Measurements from ENCODE around the gene ERICH6B.
"Not testable (repeated sequence)": the region's sequence is repeated elsewhere in the genome, so short reads cannot be mapped to it uniquely, and the experiment has no call there.

Gene ERICH6B
- total RNA-seq = 0 reads per million in 4 donors

- no peak for DNase-seq
These were observed at the start of gene ERICH6B for GRCh38 chr13:45615501-45616101. Gene ERICH6B, minus strand, starts transcription at chr13:45615739. Its CDS starts 18,734 bp downstream, at chr13:45597005.

GRCh38 chr13:45662903-45663302 is 47.4 kb upstream of the ERICH6B start:
- DNase-seq = not testable (repeated sequence)

- DNase-seq = no peak
These were observed 46.6 kb upstream of the ERICH6B start for GRCh38 chr13:45662162-45662561.

GRCh38 chr13:45660458-45660857 is 44.9 kb upstream of the ERICH6B start:
- not testable (repeated sequence) for DNase-seq

- no peak for DNase-seq
These were observed 44.0 kb upstream of the ERICH6B start for GRCh38 chr13:45659536-45659935.

- DNase-seq = no peak
These were observed 43.2 kb upstream of the ERICH6B start for GRCh38 chr13:45658586-45659235.

- no peak for DNase-seq
These were observed 39.3 kb upstream of the ERICH6B start for GRCh38 chr13:45654633-45655349.

GRCh38 chr13:45645263-45645662 is 29.7 kb upstream of the ERICH6B start:
- not testable (repeated sequence) for DNase-seq

- DNase-seq = not testable (repeated sequence)
These were observed 26.6 kb upstream of the ERICH6B start for GRCh38 chr13:45642159-45642558.

GRCh38 chr13:45635291-45635690 is 19.8 kb upstream of the ERICH6B start:
- DNase-seq = not testable (repeated sequence)

- no peak for DNase-seq
These were observed 15.3 kb upstream of the ERICH6B start for GRCh38 chr13:45630791-45631190.

- no peak for DNase-seq
These were observed 14.4 kb upstream of the ERICH6B start for GRCh38 chr13:45629940-45630339.

- no peak for DNase-seq
These were observed 12.6 kb upstream of the ERICH6B start for GRCh38 chr13:45628094-45628493.

GRCh38 chr13:45627656-45628055 is 12.1 kb upstream of the ERICH6B start:
- DNase-seq = no peak

GRCh38 chr13:45626731-45627374 is 11.3 kb upstream of the ERICH6B start:
- no peak for DNase-seq

GRCh38 chr13:45623516-45624090 is 8.1 kb upstream of the ERICH6B start:
- DNase-seq = peak in 1 of 5 donors; percentile 8

- DNase-seq = no peak
These were observed 6.4 kb upstream of the ERICH6B start for GRCh38 chr13:45621950-45622349.

- no peak for DNase-seq
These were observed 7.6 kb downstream of the ERICH6B start for GRCh38 chr13:45607931-45608330.

- no peak for DNase-seq
These were observed 10.6 kb downstream of the ERICH6B start for GRCh38 chr13:45604892-45605291.

- DNase-seq = no peak
These were observed 12.2 kb downstream of the ERICH6B start for GRCh38 chr13:45603338-45603737.

GRCh38 chr13:45602183-45603170 is 13.1 kb downstream of the ERICH6B start:
- DNase-seq = no peak

GRCh38 chr13:45601680-45602079 is 13.9 kb downstream of the ERICH6B start:
- DNase-seq = no peak
